Erythroblast (primary cell): ENCODE measurements around the gene NAPG.

Experiments
- GATA1 ChIP-seq: IDR thresholded peaks from 2 replicates; pipeline ENCODE4 v1.6.1; 2011; ENCODE audit warnings: low read depth, mild to moderate bottlenecking, control low read depth, low read length, moderate library complexity
- POLR2A ChIP-seq: IDR thresholded peaks from 2 replicates; pipeline ENCODE4 v1.6.1; 2011; ENCODE audit warnings: mild to moderate bottlenecking, low read length

DNA sequence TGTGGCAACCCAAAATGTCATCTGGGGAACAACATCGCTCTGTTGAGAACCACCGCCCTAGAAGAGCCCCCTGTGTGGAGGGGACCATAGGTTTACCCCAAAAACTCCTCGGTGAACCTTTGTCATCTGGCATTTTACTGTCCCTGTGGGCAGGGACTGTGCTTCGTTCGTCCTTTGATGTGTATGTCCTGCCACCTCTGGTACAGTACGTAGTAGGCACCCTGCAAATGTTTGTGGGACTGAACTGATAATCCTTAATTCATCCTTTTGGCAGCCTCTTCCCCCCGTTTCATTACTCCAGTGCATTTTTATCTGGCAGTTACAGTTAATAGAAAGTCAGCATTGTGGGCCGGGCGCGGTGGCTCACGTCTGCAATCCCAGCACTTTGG, 728 bp downstream of the NAPG start:
- TF ChIP-seq POLR2A (no peak), GATA1 (no peak)
